ENCODE data around the gene NOX5. TPM values are rescaled to one million over a fixed set of nuclear protein-coding genes. Genes with fewer than 3 reads are reported as not detected.

The NOX5 gene
- total and polyA plus RNA-seq, 2 donors (not counting 1 experiment from before 2014, with no cell fraction given): 0.25 to 0.33 TPM

GRCh38 chr15:69092159-69092558, 77.7 kb downstream of the NOX5 start:
- peaks cover 32% of the 10 kb centered on the region for H3K27me3 ChIP-seq (ENCODE audit: control insufficient read depth, insufficient read depth, low read length)
- no peaks in the 10 kb centered on the region for H3K9me3 ChIP-seq (ENCODE audit: control insufficient read depth, insufficient read depth, low read depth, low read length)
- no peaks in the 10 kb centered on the region for H4K20me1 ChIP-seq (ENCODE audit: control insufficient read depth, extremely low read depth, insufficient read depth, low read length)
- no peak for TF ChIP-seq CTCF (conservative IDR thresholded peaks at IDR 0.05 in 1 of 2, IDR thresholded peaks at IDR 0.05 in 1 of 2; ENCODE audit: low read depth in 1 of 2, low read length in 2 of 2)
- no peak for TF ChIP-seq EZH2 (IDR thresholded peaks at IDR 0.05; ENCODE audit: low read length, missing control alignments)
- H3K79me2 ChIP-seq (ENCODE audit: control insufficient read depth, insufficient read depth, low read length): no peaks in the 10 kb centered on the region
- no peak overlapping the region for H2AFZ ChIP-seq (ENCODE audit: low read length)
- peak; percentile 48 to 77 for DNase-seq (ENCODE audit: low read depth in 2 of 2)
- no peak overlapping the region for H3K27ac ChIP-seq (ENCODE audit: insufficient read depth, low read length)
- no peaks in the 10 kb centered on the region for H3K36me3 ChIP-seq (ENCODE audit: control insufficient read depth, insufficient read depth, low read length)
- no peaks in the 10 kb centered on the region for H3K4me1 ChIP-seq (ENCODE audit: control insufficient read depth, extremely low read depth, insufficient read depth, low read length)
- H3K4me2 ChIP-seq (ENCODE audit: extremely low read depth, insufficient read depth, low read length): no peak overlapping the region
- H3K4me3 ChIP-seq (replicated peaks in 1 of 4; ENCODE audit: control extremely low read depth in 1 of 4, insufficient read depth in 1 of 4, low read depth in 3 of 4, low read length in 4 of 4): no peak overlapping the region
- H3K9ac ChIP-seq (ENCODE audit: insufficient read depth, low read length): no peak overlapping the region

GRCh38 chr15:69093127-69093526, 78.6 kb downstream of the NOX5 start:
- no peaks in the 10 kb centered on the region for H4K20me1 ChIP-seq (ENCODE audit: control insufficient read depth, extremely low read depth, insufficient read depth, low read length)
- no peak overlapping the region for H3K4me2 ChIP-seq (ENCODE audit: extremely low read depth, insufficient read depth, low read length)
- TF ChIP-seq CTCF (conservative IDR thresholded peaks at IDR 0.05 in 1 of 2, IDR thresholded peaks at IDR 0.05 in 1 of 2; ENCODE audit: low read depth in 1 of 2, low read length in 2 of 2): no peak
- no peaks in the 10 kb centered on the region for H3K4me1 ChIP-seq (ENCODE audit: control insufficient read depth, extremely low read depth, insufficient read depth, low read length)
- H3K9ac ChIP-seq (ENCODE audit: insufficient read depth, low read length): no peak overlapping the region
- H3K27ac ChIP-seq (ENCODE audit: insufficient read depth, low read length): no peak overlapping the region
- no peaks in the 10 kb centered on the region for H3K36me3 ChIP-seq (ENCODE audit: control insufficient read depth, insufficient read depth, low read length)
- peak in 1 of 2 donors; percentile 21 for DNase-seq (ENCODE audit: low read depth in 2 of 2)
- H2AFZ ChIP-seq (ENCODE audit: low read length): no peak overlapping the region
- no peak overlapping the region for H3K4me3 ChIP-seq (replicated peaks in 1 of 4; ENCODE audit: control extremely low read depth in 1 of 4, insufficient read depth in 1 of 4, low read depth in 3 of 4, low read length in 4 of 4)
- H3K79me2 ChIP-seq (ENCODE audit: control insufficient read depth, insufficient read depth, low read length): no peaks in the 10 kb centered on the region
- H3K9me3 ChIP-seq (ENCODE audit: control insufficient read depth, insufficient read depth, low read depth, low read length): no peaks in the 10 kb centered on the region
- H3K27me3 ChIP-seq (ENCODE audit: control insufficient read depth, insufficient read depth, low read length): peaks cover 33% of the 10 kb centered on the region

GRCh38 chr15:69093614-69094013, 79.1 kb downstream of the NOX5 start:
- peaks cover 34% of the 10 kb centered on the region for H3K27me3 ChIP-seq (ENCODE audit: control insufficient read depth, insufficient read depth, low read length)
- H3K4me2 ChIP-seq (ENCODE audit: extremely low read depth, insufficient read depth, low read length): no peak overlapping the region
- H3K79me2 ChIP-seq (ENCODE audit: control insufficient read depth, insufficient read depth, low read length): no peaks in the 10 kb centered on the region

More at GRCh38 chr15:69093614-69094013, 79.1 kb downstream of the NOX5 start:
- Histone ChIP-seq H2AFZ (ENCODE audit: low read length) (no peak overlapping the region), H3K27ac (ENCODE audit: insufficient read depth, low read length) (no peak overlapping the region), H3K9me3 (ENCODE audit: control insufficient read depth, insufficient read depth, low read depth, low read length) (no peaks in the 10 kb centered on the region), H3K4me3 (replicated peaks in 1 of 4; ENCODE audit: control extremely low read depth in 1 of 4, insufficient read depth in 1 of 4, low read depth in 3 of 4, low read length in 4 of 4) (no peak overlapping the region), H4K20me1 (ENCODE audit: control insufficient read depth, extremely low read depth, insufficient read depth, low read length) (no peaks in the 10 kb centered on the region), H3K4me1 (ENCODE audit: control insufficient read depth, extremely low read depth, insufficient read depth, low read length) (no peaks in the 10 kb centered on the region), H3K9ac (ENCODE audit: insufficient read depth, low read length) (no peak overlapping the region), H3K36me3 (ENCODE audit: control insufficient read depth, insufficient read depth, low read length) (no peaks in the 10 kb centered on the region)
- no peak for DNase-seq (ENCODE audit: low read depth in 2 of 2)
- TF ChIP-seq EZH2 (IDR thresholded peaks at IDR 0.05; ENCODE audit: low read length, missing control alignments): no peak
- no peak for TF ChIP-seq CTCF (conservative IDR thresholded peaks at IDR 0.05 in 1 of 2, IDR thresholded peaks at IDR 0.05 in 1 of 2; ENCODE audit: low read depth in 1 of 2, low read length in 2 of 2)
